Gastroesophageal sphincter (tissue), 3 donors: ENCODE results near the gene TRERF1.

Source experiments
- CTCF ChIP-seq, 4 experiments: fragments of 200-600 bp in 2 of 4; fragments of 450-650 bp in 2 of 4; sonication (generic) in 1 of 4; IDR thresholded peaks; one replicate each; pipeline ENCODE4 v1.5.1; 2017 to 2019; ENCODE audit warnings: antibody characterized with exemption in 4 of 4, mild to moderate bottlenecking in 2 of 4, moderate library complexity in 2 of 4
- POLR2A ChIP-seq, 2 donors: fragments of 450-650 bp; IDR thresholded peaks; one replicate each; pipeline ENCODE4 v1.6.1; 2017; ENCODE audit warnings: antibody characterized with exemption in 2 of 2, mild to moderate bottlenecking in 2 of 2, moderate library complexity in 1 of 2
- POLR2AphosphoS5 ChIP-seq: sonication (generic); formaldehyde crosslinking; IDR thresholded peaks from one replicate; pipeline ENCODE4 v1.6.1; 2017; ENCODE audit warnings: antibody characterized with exemption

GRCh38 chr6:42352856-42353564 is 98.7 kb downstream of the TRERF1 start:
- no peak for TF ChIP-seq CTCF (IDR thresholded peaks at IDR 0.05)
- no peak for TF ChIP-seq POLR2A (IDR thresholded peaks at IDR 0.05)
- TF ChIP-seq POLR2AphosphoS5, result no peak
